OCI-LY3 (cell line): Measurements from ENCODE around the gene CNTNAP4.

Source experiments
- H2AFZ ChIP-seq: fragments of 200-600, 300-600 bp; shearing (Covaris generic); 2 replicates; pipeline ENCODE4 v1.6.0; 2014; ENCODE audit warnings: antibody characterized with exemption, low read depth, low read length
- H3K27ac ChIP-seq: fragments of 200-600, 300-600 bp; sonication (generic); 2 replicates; pipeline ENCODE4 v1.5.1; 2014; ENCODE audit warnings: mild to moderate bottlenecking, low read length, moderate library complexity, mixed read lengths
- H3K27me3 ChIP-seq: fragments of 200-600, 300-600 bp; sonication (generic); 2 replicates; pipeline ENCODE4 v1.6.1; 2014; ENCODE audit warnings: low read depth, low read length, mixed read lengths
- H3K36me3 ChIP-seq: fragments of 200-600, 300-600 bp; sonication (generic); replicated peaks from 2 replicates; pipeline ENCODE3; 2014; ENCODE audit warnings: low read depth, low read length, mixed read lengths
- H3K4me1 ChIP-seq: fragments of 300-600, 200-600 bp; sonication (generic); 2 replicates; pipeline ENCODE4 v1.6.1; 2014; ENCODE audit warnings: low read length, mixed read lengths
- H3K4me2 ChIP-seq: fragments of 200-600, 300-600 bp; sonication (generic); 2 replicates; pipeline ENCODE4 v1.6.1; 2014; ENCODE audit warnings: low read length, mixed read lengths
- H3K4me3 ChIP-seq: fragments of 300-600, 200-600 bp; sonication (generic); 2 replicates; pipeline ENCODE4 v1.5.1; 2014; ENCODE audit warnings: antibody characterized with exemption, mild to moderate bottlenecking, low read length, moderate library complexity
- H3K79me2 ChIP-seq: fragments of 300-600, 200-600 bp; shearing (Covaris generic); 2 replicates; pipeline ENCODE4 v1.6.1; 2014; ENCODE audit warnings: mild to moderate bottlenecking, low read length, mixed read lengths
- H3K9ac ChIP-seq: fragments of 300-600, 200-600 bp; shearing (Covaris generic); 2 replicates; pipeline ENCODE4 v1.6.0; 2014; ENCODE audit warnings: mild to moderate bottlenecking, low read length, moderate library complexity
- H3K9me3 ChIP-seq: fragments of 200-600, 300-600 bp; shearing (Covaris generic); 2 replicates; pipeline ENCODE4 v1.6.1; 2014; ENCODE audit warnings: low read length, mixed read lengths; ENCODE audit not compliant: insufficient read depth
- H4K20me1 ChIP-seq: fragments of 200-600, 300-600 bp; sonication (generic); 2 replicates; pipeline ENCODE4 v1.6.1; 2016; ENCODE audit warnings: low read length, mixed read lengths; ENCODE audit not compliant: insufficient read depth
- EZH2phosphoT487 ChIP-seq: fragments of 200-600 bp; shearing (Covaris generic); IDR thresholded peaks from 2 replicates; pipeline ENCODE4 v1.6.1; 2018; ENCODE audit warnings: antibody characterized with exemption, mixed run types, low read depth
- TF ChIP-seq, protein P1 (sequence below): fragments of 200-600, 300-600 bp; sonication (generic); IDR thresholded peaks from 2 replicates; pipeline ENCODE4 v1.5.1; 2014; ENCODE audit warnings: antibody characterized with exemption, low read length, low read depth

Gene CNTNAP4

DNA sequence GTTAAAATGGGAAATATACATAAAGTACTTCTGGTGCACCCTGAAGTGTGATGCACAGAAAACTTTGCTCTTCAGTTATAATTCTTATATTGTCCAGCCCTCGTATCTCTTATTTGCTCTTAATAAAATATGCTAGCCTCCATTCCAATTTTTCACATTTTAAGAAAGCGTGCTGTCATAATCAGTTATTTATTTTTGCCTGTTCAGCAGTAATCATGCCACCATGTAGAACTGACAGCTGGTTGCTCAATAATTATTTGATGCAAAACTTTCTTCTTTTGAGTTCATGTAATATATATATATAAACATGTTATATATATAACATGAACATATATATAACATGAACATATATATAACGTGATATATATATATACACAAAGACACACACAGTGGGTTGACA is 294.6 kb downstream of the CNTNAP4 start:
- no peak overlapping the region for H2AFZ ChIP-seq
- no peaks in the 10 kb centered on the region for H3K79me2 ChIP-seq
- no peaks in the 10 kb centered on the region for H3K36me3 ChIP-seq
- H3K9ac ChIP-seq = no peak overlapping the region
- H3K4me2 ChIP-seq = no peak overlapping the region; the same call in 1 of the 2 replicates
- TF ChIP-seq, protein P1, sequence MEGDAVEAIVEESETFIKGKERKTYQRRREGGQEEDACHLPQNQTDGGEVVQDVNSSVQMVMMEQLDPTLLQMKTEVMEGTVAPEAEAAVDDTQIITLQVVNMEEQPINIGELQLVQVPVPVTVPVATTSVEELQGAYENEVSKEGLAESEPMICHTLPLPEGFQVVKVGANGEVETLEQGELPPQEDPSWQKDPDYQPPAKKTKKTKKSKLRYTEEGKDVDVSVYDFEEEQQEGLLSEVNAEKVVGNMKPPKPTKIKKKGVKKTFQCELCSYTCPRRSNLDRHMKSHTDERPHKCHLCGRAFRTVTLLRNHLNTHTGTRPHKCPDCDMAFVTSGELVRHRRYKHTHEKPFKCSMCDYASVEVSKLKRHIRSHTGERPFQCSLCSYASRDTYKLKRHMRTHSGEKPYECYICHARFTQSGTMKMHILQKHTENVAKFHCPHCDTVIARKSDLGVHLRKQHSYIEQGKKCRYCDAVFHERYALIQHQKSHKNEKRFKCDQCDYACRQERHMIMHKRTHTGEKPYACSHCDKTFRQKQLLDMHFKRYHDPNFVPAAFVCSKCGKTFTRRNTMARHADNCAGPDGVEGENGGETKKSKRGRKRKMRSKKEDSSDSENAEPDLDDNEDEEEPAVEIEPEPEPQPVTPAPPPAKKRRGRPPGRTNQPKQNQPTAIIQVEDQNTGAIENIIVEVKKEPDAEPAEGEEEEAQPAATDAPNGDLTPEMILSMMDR = no peak
- no peak for TF ChIP-seq EZH2phosphoT487
- no peak overlapping the region for H3K27ac ChIP-seq
- no peak overlapping the region for H3K4me3 ChIP-seq
- H3K27me3 ChIP-seq = no peaks in the 10 kb centered on the region
- H4K20me1 ChIP-seq = no peaks in the 10 kb centered on the region
- no peaks in the 10 kb centered on the region for H3K9me3 ChIP-seq
- H3K4me1 ChIP-seq = peaks cover 44% of the 10 kb centered on the region

DNA sequence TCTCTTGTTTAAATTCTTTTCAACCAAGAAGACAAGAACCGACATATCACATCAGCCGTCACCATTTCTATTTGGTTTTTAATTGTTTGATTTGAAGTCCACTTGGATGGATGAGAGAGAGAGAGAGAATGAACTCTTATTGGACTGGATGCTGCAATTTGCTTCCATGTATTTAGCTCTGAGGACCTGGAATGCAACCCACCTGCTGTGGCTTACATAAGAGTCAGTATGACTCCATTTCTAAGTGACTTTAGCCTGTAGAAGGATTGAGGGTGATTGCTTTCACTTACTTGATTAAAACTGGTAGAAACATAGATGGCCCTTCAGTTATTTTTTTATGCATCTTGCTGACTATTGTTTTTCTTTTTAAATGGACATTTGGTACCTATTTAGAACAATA is 296.1 kb downstream of the CNTNAP4 start:
- peak overlapping the region; percentile 28; the same call in 1 of the 2 replicates for H3K9ac ChIP-seq
- H3K4me2 ChIP-seq = peak overlapping the region; percentile 54
- H3K36me3 ChIP-seq = no peaks in the 10 kb centered on the region
- peak overlapping the region; percentile 16; the same call in 1 of the 2 replicates for H2AFZ ChIP-seq
- no peaks in the 10 kb centered on the region for H3K9me3 ChIP-seq
- H3K27ac ChIP-seq = peak overlapping the region; percentile 45
- no peaks in the 10 kb centered on the region for H3K79me2 ChIP-seq
- no peaks in the 10 kb centered on the region for H4K20me1 ChIP-seq
- H3K4me3 ChIP-seq = peak overlapping the region; percentile 52
- TF ChIP-seq EZH2phosphoT487 = no peak
- TF ChIP-seq, protein P1 = no peak
- no peaks in the 10 kb centered on the region for H3K27me3 ChIP-seq
- peaks cover 57% of the 10 kb centered on the region for H3K4me1 ChIP-seq

DNA sequence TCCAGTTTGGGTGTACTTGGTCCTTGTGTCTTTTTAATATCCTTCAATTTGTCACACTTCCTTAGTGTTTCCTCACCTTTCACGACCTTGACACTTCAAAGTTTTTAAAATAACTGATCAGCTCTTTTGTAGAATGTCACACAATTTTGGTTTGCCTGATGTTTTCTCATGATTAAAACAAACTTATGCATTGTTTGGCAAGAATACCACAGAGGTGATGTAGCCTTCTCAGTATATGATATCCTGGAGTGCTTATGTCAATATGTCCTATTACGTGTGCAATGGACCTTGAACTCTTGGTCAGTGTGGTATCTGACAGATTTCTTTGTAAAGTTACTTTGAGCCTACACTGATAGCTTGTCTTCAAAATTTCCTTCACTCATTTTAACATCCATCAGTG is 297.4 kb downstream of the CNTNAP4 start:
- TF ChIP-seq, protein P1 = no peak
- no peak for TF ChIP-seq EZH2phosphoT487
- Histone ChIP-seq H4K20me1 (no peaks in the 10 kb centered on the region), H2AFZ (no peak overlapping the region), H3K4me1 (peaks cover 64% of the 10 kb centered on the region), H3K27me3 (no peaks in the 10 kb centered on the region), H3K36me3 (no peaks in the 10 kb centered on the region), H3K9me3 (no peaks in the 10 kb centered on the region), H3K27ac (no peak overlapping the region), H3K9ac (no peak overlapping the region), H3K79me2 (no peaks in the 10 kb centered on the region), H3K4me3 (no peak overlapping the region), H3K4me2 (no peak overlapping the region)

DNA sequence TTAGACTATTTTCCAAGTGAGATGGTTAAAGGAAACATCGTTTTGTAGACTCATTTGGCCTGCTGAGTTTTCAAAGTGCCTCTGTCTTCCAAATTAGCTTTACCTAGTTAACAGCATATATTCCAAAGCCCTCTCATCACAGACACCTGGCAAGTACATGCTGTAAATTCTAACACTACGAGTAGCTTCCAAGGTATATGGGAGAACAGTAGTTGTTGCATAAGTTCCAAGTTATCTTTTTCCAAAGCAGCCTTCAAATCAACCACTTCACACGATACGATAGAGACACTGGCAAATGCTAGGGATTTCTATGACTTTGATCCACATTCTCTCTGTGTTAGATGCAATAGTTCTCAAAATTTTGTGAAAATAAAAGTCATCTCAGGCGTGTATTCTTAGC is 299.3 kb downstream of the CNTNAP4 start:
- H3K27ac ChIP-seq = peak overlapping the region; percentile 99
- H3K9ac ChIP-seq = peak overlapping the region; percentile 82
- peaks cover 15% of the 10 kb centered on the region for H3K79me2 ChIP-seq
- H3K4me2 ChIP-seq = peak overlapping the region; percentile 90
- no peaks in the 10 kb centered on the region for H3K9me3 ChIP-seq
- no peak for TF ChIP-seq EZH2phosphoT487
- TF ChIP-seq, protein P1 = no peak
- peaks cover 79% of the 10 kb centered on the region for H3K4me1 ChIP-seq
- peaks cover 7% of the 10 kb centered on the region for H3K36me3 ChIP-seq
- H4K20me1 ChIP-seq = no peaks in the 10 kb centered on the region
- peak overlapping the region; percentile 61 for H3K4me3 ChIP-seq
- H2AFZ ChIP-seq = peak overlapping the region; percentile 42
- H3K27me3 ChIP-seq = no peaks in the 10 kb centered on the region
